DND-41 (cell line): ENCODE data around the gene KIFBP.

Experiments
- ATAC-seq: fragments of 200-7000 bp; cut with Tn5 transposase; 3 replicates; pipeline ENCODE4 v1.9.1; 2021; ENCODE audit warnings: low read depth; ENCODE audit not compliant: insufficient read depth
- DNase-seq: peaks from one replicate; pipeline ENCODE4 v3.0.0-alpha.2; 2020
- H2AFZ ChIP-seq: 2 replicates; pipeline ENCODE4 v1.6.0; 2012; ENCODE audit warnings: low read depth, low read length
- H3K27ac ChIP-seq: 2 replicates; pipeline ENCODE4 v1.5.1; 2012; ENCODE audit warnings: low read length, inconsistent platforms
- H3K27me3 ChIP-seq: fragments of 200-600 bp; sonication (generic); 2 replicates; pipeline ENCODE4 v1.6.0; 2012; ENCODE audit warnings: low read length, mild to moderate bottlenecking, inconsistent platforms; ENCODE audit not compliant: insufficient read depth, poor library complexity
- H3K36me3 ChIP-seq: 2 replicates; pipeline ENCODE4 v1.5.1; 2012; ENCODE audit warnings: low read length, inconsistent platforms; ENCODE audit not compliant: insufficient read depth
- H3K4me1 ChIP-seq: 2 replicates; pipeline ENCODE4 v1.5.1; 2012; ENCODE audit warnings: mild to moderate bottlenecking, low read length; ENCODE audit not compliant: insufficient read depth
- H3K4me2 ChIP-seq: 2 replicates; pipeline ENCODE4 v1.6.0; 2012; ENCODE audit warnings: mild to moderate bottlenecking, moderate library complexity, low read length, inconsistent platforms; ENCODE audit not compliant: insufficient read depth
- H3K4me3 ChIP-seq, 2 experiments: fragments of 200-600 bp in 1 of 2; shearing (Covaris generic) in 1 of 2; 2 replicates each; pipeline ENCODE4 v1.5.1; 2012 to 2016; ENCODE audit warnings: inconsistent platforms in 2 of 2, low read length in 2 of 2, mild to moderate bottlenecking in 2 of 2, low read depth in 1 of 2, moderate library complexity in 1 of 2
- H3K79me2 ChIP-seq: 2 replicates; pipeline ENCODE4 v1.6.0; 2012; ENCODE audit warnings: low read length, inconsistent platforms; ENCODE audit not compliant: insufficient read depth
- H3K9ac ChIP-seq: 2 replicates; pipeline ENCODE4 v1.6.0; 2012; ENCODE audit warnings: low read depth, mild to moderate bottlenecking, inconsistent platforms, low read length, moderate library complexity
- H3K9me3 ChIP-seq: 2 replicates; pipeline ENCODE4 v1.5.1; 2012; ENCODE audit warnings: low read length, moderate library complexity, mild to moderate bottlenecking, inconsistent platforms; ENCODE audit not compliant: insufficient read depth, severe bottlenecking
- H4K20me1 ChIP-seq: 2 replicates; pipeline ENCODE4 v1.6.0; 2012; ENCODE audit warnings: low read length; ENCODE audit not compliant: insufficient read depth
- CTCF ChIP-seq: IDR thresholded peaks from 2 replicates; pipeline ENCODE4 v1.5.1; 2012; ENCODE audit warnings: borderline replicate concordance, low read length, moderate library complexity, mild to moderate bottlenecking; ENCODE audit not compliant: poor library complexity, severe bottlenecking; ENCODE audit errors: extremely low read depth
- EZH2 ChIP-seq: IDR thresholded peaks from 3 replicates; pipeline ENCODE4 v1.6.1; 2012; ENCODE audit warnings: borderline replicate concordance, low read depth, mild to moderate bottlenecking, moderate library complexity, low read length, inconsistent platforms; ENCODE audit not compliant: severe bottlenecking

The KIFBP gene

GRCh38 chr10:69014171-69014570 is 25.6 kb downstream of the KIFBP start:
- Histone ChIP-seq H2AFZ (no peak overlapping the region), H3K27ac (no peak overlapping the region), H3K36me3 (peaks cover 10% of the 10 kb centered on the region; the same call in 1 of the 2 replicates), H3K4me1 (no peaks in the 10 kb centered on the region), H3K79me2 (no peaks in the 10 kb centered on the region), H3K4me2 (no peak overlapping the region), H3K9ac (no peak overlapping the region), H4K20me1 (no peaks in the 10 kb centered on the region), H3K4me3 (no peak overlapping the region), H3K27me3 (no peaks in the 10 kb centered on the region), H3K9me3 (no peaks in the 10 kb centered on the region)
- no peak for TF ChIP-seq CTCF
- no peak for TF ChIP-seq EZH2
- ATAC-seq, result no peak
- no peak for DNase-seq

- no peaks in the 10 kb centered on the region for H3K27me3 ChIP-seq
- H3K9ac ChIP-seq, result no peak overlapping the region
- no peaks in the 10 kb centered on the region for H3K79me2 ChIP-seq
- ATAC-seq, result no peak
- H3K4me1 ChIP-seq, result no peaks in the 10 kb centered on the region
- no peak overlapping the region for H3K4me2 ChIP-seq
- no peaks in the 10 kb centered on the region for H4K20me1 ChIP-seq
- H3K4me3 ChIP-seq, result no peak overlapping the region
- H3K27ac ChIP-seq, result no peak overlapping the region
- no peak overlapping the region for H2AFZ ChIP-seq
- no peaks in the 10 kb centered on the region for H3K9me3 ChIP-seq
- no peak for TF ChIP-seq CTCF
- no peak for TF ChIP-seq EZH2
- H3K36me3 ChIP-seq, result peaks cover 10% of the 10 kb centered on the region; the same call in 1 of the 2 replicates
- DNase-seq, result no peak
Observed at GRCh38 chr10:69018613-69019012, 30.0 kb downstream of the KIFBP start.

- ATAC-seq (no peak), DNase-seq (no peak)
- Histone ChIP-seq H3K27me3 (no peaks in the 10 kb centered on the region), H3K4me3 (no peak overlapping the region), H2AFZ (no peak overlapping the region), H3K9ac (no peak overlapping the region), H3K9me3 (no peaks in the 10 kb centered on the region), H4K20me1 (no peaks in the 10 kb centered on the region), H3K4me2 (no peak overlapping the region), H3K36me3 (no peaks in the 10 kb centered on the region), H3K4me1 (no peaks in the 10 kb centered on the region), H3K79me2 (no peaks in the 10 kb centered on the region), H3K27ac (no peak overlapping the region)
- TF ChIP-seq CTCF (no peak), EZH2 (no peak)
Observed at GRCh38 chr10:69022611-69023010, 34.0 kb downstream of the KIFBP start.

- DNase-seq (no peak), ATAC-seq (no peak)
- Histone ChIP-seq H3K4me1 (no peaks in the 10 kb centered on the region), H3K4me2 (no peak overlapping the region), H3K27me3 (no peaks in the 10 kb centered on the region), H3K27ac (no peak overlapping the region), H3K9ac (no peak overlapping the region), H2AFZ (no peak overlapping the region), H3K36me3 (no peaks in the 10 kb centered on the region), H3K9me3 (peaks cover 9% of the 10 kb centered on the region), H3K79me2 (no peaks in the 10 kb centered on the region), H4K20me1 (no peaks in the 10 kb centered on the region), H3K4me3 (no peak overlapping the region)
- TF ChIP-seq EZH2 (no peak), CTCF (no peak)
Observed at GRCh38 chr10:69025370-69025896, 36.8 kb downstream of the KIFBP start.
